H1 (cell line): ENCODE results near the gene RASAL1. TPM values are rescaled to one million over a fixed set of nuclear protein-coding genes. Genes with fewer than 3 reads are reported as not detected.

Source experiments
- CTCF ChIA-PET: fragments of 300-600 bp; sonication (Branson Sonifier 250); formaldehyde crosslinking; loops from one replicate; lab custom pipeline; 2021; ENCODE audit not compliant: partially characterized antibody; lab: Charles Lee
- POLR2A ChIA-PET: fragments of 300-600 bp; sonication (Branson Sonifier 250); formaldehyde crosslinking; loops from one replicate; lab custom pipeline; 2021; ENCODE audit warnings: inconsistent platforms; ENCODE audit not compliant: partially characterized antibody; lab: Charles Lee
- DNase-seq, 2 experiments: peaks; one replicate each; pipeline versions ENCODE4 v3.0.0 to v3.0.0-alpha.2; 2010 to 2022; ENCODE audit warnings: low spot score in 2 of 2, low read depth in 1 of 2, mixed read lengths in 1 of 2
- FAIRE-seq: peaks from 2 replicates; lab custom pipeline; 2011; peaks lifted over from hg19 to GRCh38; lab: Jason Lieb, UNC
- H2AFZ ChIP-seq: 2 replicates; pipeline ENCODE4 v1.8.1; 2012; ENCODE audit warnings: low read length, inconsistent platforms
- H2AK5ac ChIP-seq: 2 replicates; pipeline ENCODE4 v1.6.1; 2013; ENCODE audit warnings: low read depth, low read length
- H2BK120ac ChIP-seq: replicated peaks from 2 replicates; pipeline ENCODE3; 2013; ENCODE audit warnings: low read depth, low read length, inconsistent platforms
- H2BK12ac ChIP-seq: 2 replicates; pipeline ENCODE4 v1.6.1; 2013; ENCODE audit warnings: low read depth, low read length
- H2BK15ac ChIP-seq: 2 replicates; pipeline ENCODE4 v1.6.1; 2013; ENCODE audit warnings: low read length
- H2BK20ac ChIP-seq: 2 replicates; pipeline ENCODE4 v1.6.1; 2013; ENCODE audit warnings: low read length
- H2BK5ac ChIP-seq: 2 replicates; pipeline ENCODE4 v1.6.1; 2013; ENCODE audit warnings: low read depth, low read length
- H3K14ac ChIP-seq: 2 replicates; pipeline ENCODE4 v1.6.1; 2013; ENCODE audit warnings: inconsistent platforms; ENCODE audit not compliant: insufficient read length
- H3K18ac ChIP-seq: 2 replicates; pipeline ENCODE4 v1.6.1; 2013; ENCODE audit warnings: low read length; ENCODE audit errors: extremely low read depth
- H3K23ac ChIP-seq: 2 replicates; pipeline ENCODE4 v1.6.1; 2013; ENCODE audit warnings: inconsistent platforms; ENCODE audit not compliant: insufficient read length
- H3K23me2 ChIP-seq: 2 replicates; pipeline ENCODE4 v1.6.1; 2013; ENCODE audit warnings: low read depth, low read length
- H3K27ac ChIP-seq: 2 replicates; pipeline ENCODE4 v1.6.1; 2011; ENCODE audit warnings: low read depth, low read length, inconsistent platforms
- H3K27me3 ChIP-seq, 4 experiments: replicated peaks in 1 of 4; 1 replicate in 1 of 4; 2 replicates in 3 of 4; pipeline versions ENCODE4 v1.6.1 to v1.8.1; 2011 to 2013; ENCODE audit warnings: low read length in 3 of 4, mild to moderate bottlenecking in 3 of 4, inconsistent platforms in 2 of 4, mixed read lengths in 2 of 4, moderate library complexity in 1 of 4; ENCODE audit not compliant: control insufficient read depth in 3 of 4, insufficient read depth in 3 of 4; ENCODE audit errors: extremely low read depth in 1 of 4
- H3K36me3 ChIP-seq, 4 experiments: 2 replicates each; pipeline versions ENCODE4 v1.6.1 to v1.8.1; 2011 to 2013; ENCODE audit warnings: mild to moderate bottlenecking in 4 of 4, low read length in 3 of 4, moderate library complexity in 2 of 4, control low read depth in 1 of 4, inconsistent platforms in 1 of 4; ENCODE audit not compliant: insufficient read depth in 4 of 4, control insufficient read depth in 2 of 4
- H3K4ac ChIP-seq: replicated peaks from 2 replicates; pipeline ENCODE3; 2013; ENCODE audit warnings: low read length, low read depth, mixed read lengths, inconsistent platforms; ENCODE audit not compliant: insufficient read length
- H3K4me1 ChIP-seq, 4 experiments: replicated peaks in 1 of 4; 1 replicate in 1 of 4; 2 replicates in 3 of 4; pipeline versions ENCODE4 v1.6.1 to v1.8.1; 2011 to 2013; ENCODE audit warnings: low read length in 3 of 4, inconsistent platforms in 2 of 4, mixed read lengths in 1 of 4; ENCODE audit not compliant: insufficient read depth in 4 of 4, control insufficient read depth in 3 of 4
- H3K4me2 ChIP-seq, 2 experiments: 2 replicates each; pipeline versions ENCODE4 v1.6.1 to v1.8.1; 2011 to 2013; ENCODE audit warnings: low read depth in 2 of 2, low read length in 2 of 2, control low read depth in 1 of 2, inconsistent platforms in 1 of 2, mild to moderate bottlenecking in 1 of 2; ENCODE audit not compliant: insufficient read depth in 1 of 2
- H3K4me3 ChIP-seq, 4 experiments: fragments of 200-600, 300-600 bp in 1 of 4; sonication (generic), shearing (Covaris generic), sonication (Bioruptor Twin) in 1 of 4; 2 replicates each; pipeline versions ENCODE4 v1.5.1 to v1.8.1; 2011 to 2016; ENCODE audit warnings: low read length in 4 of 4, low read depth in 3 of 4, control low read depth in 2 of 4, inconsistent platforms in 2 of 4, mild to moderate bottlenecking in 2 of 4, mixed read lengths in 1 of 4, moderate library complexity in 1 of 4; ENCODE audit not compliant: insufficient read depth in 2 of 4; ENCODE audit errors: extremely low read depth in 1 of 4
- H3K56ac ChIP-seq: replicated peaks from 2 replicates; pipeline ENCODE3; 2013; ENCODE audit warnings: low read depth, mild to moderate bottlenecking, mixed read lengths, low read length, inconsistent platforms; ENCODE audit not compliant: insufficient read length
- H3K79me1 ChIP-seq: 2 replicates; pipeline ENCODE4 v1.6.1; 2013; ENCODE audit warnings: low read depth, low read length, control low read depth
- H3K79me2 ChIP-seq, 2 experiments: 2 replicates each; pipeline versions ENCODE4 v1.6.1 to v1.8.1; 2012 to 2013; ENCODE audit warnings: low read length in 2 of 2, mild to moderate bottlenecking in 2 of 2, inconsistent platforms in 1 of 2; ENCODE audit not compliant: insufficient read depth in 2 of 2, control insufficient read depth in 1 of 2
- H3K9ac ChIP-seq, 4 experiments: replicated peaks in 1 of 4; 1 replicate in 1 of 4; 2 replicates in 3 of 4; pipeline versions ENCODE4 v1.6.1 to v1.8.1; 2011 to 2013; ENCODE audit warnings: low read depth in 3 of 4, low read length in 3 of 4, control low read depth in 2 of 4, mild to moderate bottlenecking in 2 of 4, moderate library complexity in 2 of 4, inconsistent platforms in 1 of 4; ENCODE audit errors: extremely low read depth in 1 of 4
- H3K9me3 ChIP-seq, 2 experiments: 2 replicates each; pipeline versions ENCODE4 v1.6.1 to v1.8.1; 2012 to 2013; ENCODE audit warnings: mild to moderate bottlenecking in 2 of 2, moderate library complexity in 2 of 2, control low read depth in 1 of 2, inconsistent platforms in 1 of 2, low read depth in 1 of 2, low read length in 1 of 2, mixed read lengths in 1 of 2; ENCODE audit not compliant: insufficient read depth in 2 of 2
- H4K20me1 ChIP-seq, 2 experiments: replicated peaks in 1 of 2; 2 replicates each; pipeline versions ENCODE3 to v1.8.1; 2011 to 2013; ENCODE audit warnings: inconsistent platforms in 2 of 2, low read length in 2 of 2, mild to moderate bottlenecking in 1 of 2; ENCODE audit not compliant: insufficient read depth in 2 of 2, control insufficient read depth in 1 of 2
- H4K5ac ChIP-seq: 2 replicates; pipeline ENCODE4 v1.6.1; 2013; ENCODE audit warnings: low read length, low read depth, mixed read lengths, inconsistent platforms; ENCODE audit not compliant: insufficient read length
- H4K8ac ChIP-seq: 2 replicates; pipeline ENCODE4 v1.8.0; 2013; ENCODE audit warnings: mild to moderate bottlenecking, moderate library complexity, low read length, inconsistent platforms; ENCODE audit not compliant: insufficient read depth; ENCODE audit errors: extremely low read depth
- H4K91ac ChIP-seq: replicated peaks from 2 replicates; pipeline ENCODE3; 2013; ENCODE audit warnings: low read length, mixed read lengths, inconsistent platforms; ENCODE audit not compliant: insufficient read length
- BRCA1 ChIP-seq: IDR thresholded peaks from 2 replicates; pipeline ENCODE4 v1.6.1; 2012; ENCODE audit warnings: low read depth, low read length, improper control_type of control experiment
- CHD2 ChIP-seq: IDR thresholded peaks from 2 replicates; pipeline ENCODE4 v1.6.1; 2012; ENCODE audit warnings: low read length, improper control_type of control experiment
- KDM4A ChIP-seq: IDR thresholded peaks from one replicate; pipeline ENCODE4 v1.7.1; 2012; ENCODE audit warnings: low read depth, mild to moderate bottlenecking, moderate library complexity, low read length, inconsistent platforms; ENCODE audit not compliant: severe bottlenecking
- MAFK ChIP-seq: IDR thresholded peaks from 2 replicates; pipeline ENCODE4 v1.6.1; 2012; ENCODE audit warnings: low read depth, mild to moderate bottlenecking, improper control_type of control experiment, low read length
- POU5F1 ChIP-seq: IDR thresholded peaks from 2 replicates; pipeline ENCODE4 v1.6.1; 2011; ENCODE audit warnings: low read depth, mild to moderate bottlenecking, low read length, moderate library complexity
- SIN3A ChIP-seq, 2 experiments: IDR thresholded peaks in 1 of 2; conservative IDR thresholded peaks in 1 of 2; 2 replicates each; pipeline ENCODE4 v1.6.1; 2011 to 2012; ENCODE audit warnings: low read length in 2 of 2, improper control_type of control experiment in 1 of 2, low read depth in 1 of 2, mild to moderate bottlenecking in 1 of 2
- SP4 ChIP-seq: IDR thresholded peaks from 2 replicates; pipeline ENCODE4 v1.6.1; 2012; ENCODE audit warnings: low read length, inconsistent platforms
- SRF ChIP-seq: IDR thresholded peaks from 2 replicates; pipeline ENCODE4 v1.6.1; 2011; ENCODE audit warnings: mild to moderate bottlenecking, low read depth, low read length, moderate library complexity
- SUZ12 ChIP-seq: fragments of 200-600 bp; sonication (generic); IDR thresholded peaks from 2 replicates; pipeline ENCODE4 v1.6.1; 2012; ENCODE audit warnings: mild to moderate bottlenecking, inconsistent platforms, low read length, moderate library complexity, mixed read lengths
- WGBS, 2 experiments: shearing (Covaris generic) in 1 of 2; methylation state at CpG; one replicate each; pipeline versions ENCODE4 v1.1.6 to v1.1.7; 2013 to 2015; ENCODE audit warnings: low lambda C conversion rate in 2 of 2, mixed read lengths in 2 of 2, inconsistent platforms in 1 of 2, low coverage in 1 of 2, missing lambda C conversion rate in 1 of 2; ENCODE audit not compliant: insufficient replicate concordance in 2 of 2, insufficient coverage in 1 of 2, insufficient read length in 1 of 2; ENCODE audit errors: extremely low coverage in 1 of 2, missing lambda C conversion rate in 1 of 2; 5-methylcytosine and 5-hydroxymethylcytosine counted together
- polyA plus RNA-seq, 7 experiments: library from polyadenylated mRNA; depleted of rRNA in 3 of 7; stranded (reverse) in 5 of 7; unstranded in 2 of 7; fragments of >200 nt in 5 of 7; fragments of 200-250 nt in 2 of 7; gene quantifications; 1 replicate in 5 of 7; 2 replicates in 1 of 7; 4 replicates in 1 of 7; pipeline versions ENCODE4 v1.2.1 to v1.2.3, GENCODE V29; 2011 to 2013; ENCODE audit warnings: missing spikeins in 2 of 7, mixed read lengths in 2 of 7
- total RNA-seq: library from RNA; stranded (reverse); fragmentation: NEBNext Ultra II Directional; extraction: Animal tissue kit (Norgen Biotek cat#: 25700); gene quantifications from 2 replicates; pipeline ENCODE4 v1.2.1, GENCODE V29; 2021
- TF ChIP-seq, protein P1 (sequence below): IDR thresholded peaks from 2 replicates; pipeline ENCODE4 v1.6.1; 2012; ENCODE audit warnings: inconsistent platforms

Gene RASAL1
- total and polyA plus RNA-seq, 2 of the 8 experiments (the other 6 are each of a cell fraction or from before 2014, with no cell fraction given) = 3.7 to 5.0 TPM

- peaks cover 9 to 31% of the 10 kb centered on the region in 2 experiments; a peak in 3 of 4 replicates for H3K79me2 ChIP-seq
Measured at GRCh38 chr12:113180333-113180732, 44.8 kb upstream of the RASAL1 start.

More at GRCh38 chr12:113180333-113180732, 44.8 kb upstream of the RASAL1 start:
- H2AFZ ChIP-seq = no peak overlapping the region
- no peak overlapping the region for H3K4me3 ChIP-seq
- H2BK120ac ChIP-seq = no peak overlapping the region
- H2AK5ac ChIP-seq = no peak overlapping the region
- 84% methylated on average over 4 of the region's 4 CpGs; no CpG with 5 or more reads in 1 of the 2 experiments for WGBS, 2 experiments
- no peaks in the 10 kb centered on the region for H3K4me1 ChIP-seq
- TF ChIP-seq SRF = no peak
- no peak for TF ChIP-seq SUZ12
- TF ChIP-seq, protein P1, sequence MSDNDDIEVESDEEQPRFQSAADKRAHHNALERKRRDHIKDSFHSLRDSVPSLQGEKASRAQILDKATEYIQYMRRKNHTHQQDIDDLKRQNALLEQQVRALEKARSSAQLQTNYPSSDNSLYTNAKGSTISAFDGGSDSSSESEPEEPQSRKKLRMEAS = no peak
- TF ChIP-seq POU5F1 = no peak
- TF ChIP-seq MAFK = no peak
- no peak for TF ChIP-seq SP4
- TF ChIP-seq SIN3A (conservative IDR thresholded peaks at IDR 0.05 in 1 of 2, IDR thresholded peaks at IDR 0.05 in 1 of 2; ENCODE audit: low read depth in 1 of 2, low read length in 2 of 2) = no peak
- no peak for TF ChIP-seq KDM4A
- no peak for TF ChIP-seq CHD2
- no peak for TF ChIP-seq BRCA1
- H3K4ac ChIP-seq = no peak overlapping the region
- ChIA-PET CTCF (interaction anchor here (1.0 to 2.3 kb wide), 4 partner anchors 15 to 130 kb away, joined by 3 to 6 read pairs (median 4); no protein-coding TSS in a partner anchor), POLR2A (interaction anchor here (0.6 kb wide), 1 partner anchor 56 kb away, joined by 3 read pairs; no protein-coding TSS in a partner anchor)
- H4K5ac ChIP-seq = no peak overlapping the region
- no peak overlapping the region for H3K14ac ChIP-seq
- H3K27me3 ChIP-seq = no peaks in the 10 kb centered on the region
- no peak overlapping the region for H3K4me2 ChIP-seq
- peaks cover 2 to 11% of the 10 kb centered on the region in 2 experiments for H4K20me1 ChIP-seq
- 0 out of 2 replicates have a peak, but pooled peaks cover 4% of the 10 kb centered on the region for H3K23me2 ChIP-seq
- H4K91ac ChIP-seq = no peak overlapping the region
- no peak overlapping the region for H2BK15ac ChIP-seq
- no peak overlapping the region for H2BK12ac ChIP-seq
- FAIRE-seq (no peak), DNase-seq (no peak)
- no peak overlapping the region for H3K9ac ChIP-seq
- no peak overlapping the region for H3K23ac ChIP-seq
- peaks cover 11 to 51% (median 36%) of the 10 kb centered on the region in 4 experiments; a peak in 7 of 8 replicates for H3K36me3 ChIP-seq
- H3K9me3 ChIP-seq = no peaks in the 10 kb centered on the region
- H3K27ac ChIP-seq = no peak overlapping the region
- no peak overlapping the region for H2BK5ac ChIP-seq
- no peak overlapping the region for H2BK20ac ChIP-seq
- no peak overlapping the region for H3K18ac ChIP-seq
- H3K79me1 ChIP-seq = peaks cover 5% of the 10 kb centered on the region; the same call in 1 of the 2 replicates
- no peak overlapping the region for H4K8ac ChIP-seq
- no peak overlapping the region for H3K56ac ChIP-seq
